Naive thymus-derived CD4-positive, alpha-beta T cell (primary cell): Measurements from ENCODE around the gene JUNB. TPM values are rescaled to one million over a fixed set of nuclear protein-coding genes. Genes with fewer than 3 reads are reported as not detected.

ENCODE experiments used
- ATAC-seq: fragments of 150-1000 bp; cut with Tn5 transposase; 2 replicates; pipeline ENCODE4 v1.10.0; 2021; ENCODE audit warnings: mild to moderate bottlenecking, moderate library complexity
- CTCF ChIA-PET: fragments of 350-600 bp; sonication (Branson Sonifier 250); formaldehyde crosslinking; loops from one replicate; lab custom pipeline; 2021; ENCODE audit warnings: antibody characterized with exemption; lab: Charles Lee
- POLR2A ChIA-PET: fragments of 350-600 bp; sonication (Branson Sonifier 250); formaldehyde crosslinking; loops from one replicate; lab custom pipeline; 2021; ENCODE audit warnings: antibody characterized with exemption, inconsistent platforms; lab: Charles Lee
- DNase-seq, 9 donors: peaks; one replicate each; pipeline versions ENCODE4 v3.0.0 to v3.0.0-alpha.2; 2020 to 2022; ENCODE audit warnings: mixed read lengths in 1 of 9
- H3K27ac ChIP-seq: one replicate; pipeline ENCODE4 v1.7.0; 2013; ENCODE audit warnings: mild to moderate bottlenecking, low read depth, low read length, moderate library complexity
- H3K27me3 ChIP-seq, 2 donors: one replicate each; pipeline ENCODE4 v1.7.0; 2013; ENCODE audit warnings: low read length in 2 of 2, mild to moderate bottlenecking in 2 of 2, moderate library complexity in 2 of 2; ENCODE audit not compliant: control insufficient read depth in 2 of 2, insufficient read depth in 2 of 2
- H3K36me3 ChIP-seq, 3 experiments: 1 replicate in 2 of 3; 2 replicates in 1 of 3; pipeline ENCODE4 v1.7.0; 2013; ENCODE audit warnings: low read length in 3 of 3, mild to moderate bottlenecking in 3 of 3, moderate library complexity in 1 of 3; ENCODE audit not compliant: insufficient read depth in 3 of 3, control insufficient read depth in 2 of 3
- H3K4me1 ChIP-seq, 2 donors: one replicate each; pipeline ENCODE4 v1.7.0; 2013; ENCODE audit warnings: low read length in 2 of 2, mild to moderate bottlenecking in 2 of 2, moderate library complexity in 1 of 2; ENCODE audit not compliant: control insufficient read depth in 2 of 2, insufficient read depth in 2 of 2
- H3K4me3 ChIP-seq: 2 replicates; pipeline ENCODE4 v1.7.0; 2013; ENCODE audit warnings: mild to moderate bottlenecking, low read length
- H3K9me3 ChIP-seq, 3 experiments: 1 replicate in 2 of 3; 2 replicates in 1 of 3; pipeline ENCODE4 v1.7.0; 2013; ENCODE audit warnings: low read length in 3 of 3; ENCODE audit not compliant: control insufficient read depth in 2 of 3
- H3K27ac Mint-ChIP-seq, 9 donors: one replicate each; pipeline ENCODE4 v1.8.0; 2020 to 2022; ENCODE audit warnings: mixed read lengths in 9 of 9, mild to moderate bottlenecking in 8 of 9, moderate library complexity in 5 of 9, inconsistent platforms in 2 of 9
- H3K27me3 Mint-ChIP-seq, 5 donors: one replicate each; pipeline ENCODE4 v1.8.0; 2021 to 2022; ENCODE audit warnings: mixed read lengths in 5 of 5, mild to moderate bottlenecking in 1 of 5
- H3K36me3 Mint-ChIP-seq, 5 donors: one replicate each; pipeline ENCODE4 v1.8.0; 2020 to 2022; ENCODE audit warnings: mixed read lengths in 5 of 5, mild to moderate bottlenecking in 3 of 5, inconsistent platforms in 1 of 5
- H3K4me1 Mint-ChIP-seq, 7 donors: one replicate each; pipeline ENCODE4 v1.8.0; 2020 to 2022; ENCODE audit warnings: mixed read lengths in 7 of 7, mild to moderate bottlenecking in 3 of 7, inconsistent platforms in 1 of 7
- H3K4me3 Mint-ChIP-seq, 10 donors: one replicate each; pipeline ENCODE4 v1.8.0; 2020 to 2022; ENCODE audit warnings: mild to moderate bottlenecking in 10 of 10, mixed read lengths in 10 of 10, moderate library complexity in 6 of 10, inconsistent platforms in 2 of 10
- H3K9me3 Mint-ChIP-seq, 11 donors: one replicate each; pipeline ENCODE4 v1.8.0; 2020 to 2022; ENCODE audit warnings: mixed read lengths in 11 of 11, mild to moderate bottlenecking in 4 of 11, inconsistent platforms in 1 of 11, moderate library complexity in 1 of 11
- intact Hi-C, 2 donors: fragments of 100-400 bp; cut with micrococcal nuclease; formaldehyde crosslinking; loops; one replicate each; pipeline ENCODE4 v1.15.1; 2023
- polyA plus RNA-seq, 2 donors: library from polyadenylated mRNA; unstranded; fragments of 300-500 nt; fragmentation: Illumina TruSeq; gene quantifications; one replicate each; pipeline ENCODE4 v1.2.3, GENCODE V29; 2021
- total RNA-seq, 6 experiments: library from RNA in 5 of 6; stranded (reverse) in 5 of 6; gene quantifications; 1 replicate in 5 of 6; 2 replicates in 1 of 6; pipeline ENCODE4 v1.2.3 and lab custom pipeline; 2021 to 2026

Gene JUNB
- total and polyA plus RNA-seq, 7 experiments from 2014 or later = 107 to 2,198 (median 690) TPM

DNA sequence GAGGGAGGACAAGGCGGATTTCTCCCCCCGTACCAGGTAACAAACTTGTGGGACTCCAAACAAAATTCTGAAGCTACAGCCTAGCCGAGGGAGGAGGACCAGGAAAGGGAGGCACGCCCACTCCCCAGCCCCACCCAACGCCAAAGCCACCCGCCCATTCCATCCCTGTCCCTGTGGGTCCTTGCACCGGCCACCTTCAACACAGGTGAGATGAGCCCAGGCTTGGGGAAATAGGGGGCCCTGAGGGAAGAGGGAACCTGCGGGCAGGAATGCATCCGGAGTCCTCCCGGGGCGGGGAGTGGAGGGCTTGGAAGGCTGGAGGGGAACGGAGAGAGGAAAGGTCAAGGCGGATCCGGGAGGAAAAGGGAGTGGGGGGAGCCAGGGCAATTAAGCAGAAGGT lies 39.7 kb upstream of the JUNB start, which contains the start of gene BEST2:
Gene BEST2, plus strand, starts transcription at position 157 of the 400 bp plus-strand sequence. CDS start 802 bp downstream, outside the sequence.
- CTCF ChIA-PET = no interaction called here

DNA sequence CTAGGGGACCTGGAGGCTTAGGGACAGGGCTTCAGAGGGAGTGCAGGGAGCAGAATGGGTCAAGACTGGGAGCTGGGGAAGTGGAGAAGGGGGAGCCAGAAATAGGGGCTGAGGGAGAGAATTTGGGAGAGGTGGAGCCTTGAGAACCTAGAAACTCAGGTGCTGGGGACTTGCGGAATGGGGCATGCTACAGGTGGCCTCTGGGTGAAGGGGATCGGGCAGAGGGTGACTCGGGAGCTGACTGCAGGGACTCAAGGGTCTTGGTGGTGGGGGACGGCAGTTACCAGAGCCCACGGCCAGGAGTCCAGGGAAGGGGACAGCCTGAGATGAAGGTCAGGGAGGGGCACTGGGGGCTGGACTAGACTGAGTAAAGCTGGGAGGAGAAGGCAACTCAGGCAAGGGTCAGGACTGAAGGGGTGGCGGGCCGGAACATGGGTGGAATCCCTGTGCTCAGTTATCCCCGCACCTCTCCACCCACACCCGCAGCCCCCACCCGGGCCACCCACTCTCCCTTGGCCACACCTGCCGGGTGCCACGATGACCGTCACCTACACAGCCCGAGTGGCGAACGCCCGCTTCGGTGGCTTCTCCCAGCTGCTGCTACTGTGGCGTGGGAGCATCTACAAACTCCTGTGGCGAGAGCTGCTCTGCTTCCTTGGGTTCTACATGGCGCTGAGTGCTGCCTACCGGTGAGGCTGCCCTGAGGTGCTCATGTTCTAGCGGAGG lies 39.1 kb upstream of the JUNB start:
- Histone ChIP-seq H3K4me3 (no peak overlapping the region), H3K27me3 (no peaks in the 10 kb centered on the region), H3K27ac (no peak overlapping the region), H3K9me3 (peaks cover 0 to 11% (median 0%) of the 10 kb centered on the region in 3 experiments), H3K4me1 (no peaks in the 10 kb centered on the region), H3K36me3 (peaks cover 0 to 12% (median 0%) of the 10 kb centered on the region in 3 experiments)
- Mint-ChIP-seq H3K27me3 (peaks cover 18 to 37% (median 25%) of the 10 kb centered on the region in 5 donors), H3K36me3 (peaks cover 11 to 12% (median 12%) of the 10 kb centered on the region in 5 donors), H3K9me3 (peaks cover 0 to 12% (median 6%) of the 10 kb centered on the region in 11 donors), H3K27ac (peak overlapping the region in 1 of 9 donors; percentile 25), H3K4me1 (peaks cover 0 to 13% (median 4%) of the 10 kb centered on the region in 7 donors), H3K4me3 (no peak overlapping the region)
- intact Hi-C loops = no loop called here
- CTCF ChIA-PET = interaction anchor here (0.6 to 1.1 kb wide), 3 partner anchors 10 to 46 kb away, joined by 3 to 5 read pairs (median 3); no protein-coding TSS in a partner anchor
- no peak for DNase-seq
- POLR2A ChIA-PET = no interaction called here
- no peak for ATAC-seq

More for the DNA sequence above, 39.7 kb upstream of the JUNB start, which contains the start of gene BEST2:
- Histone ChIP-seq H3K27me3 (no peaks in the 10 kb centered on the region), H3K27ac (no peak within 1 kb of the TSS), H3K9me3 (peaks cover 0 to 12% (median 0%) of the 10 kb centered on the region in 3 experiments), H3K4me1 (no peaks in the 10 kb centered on the region), H3K36me3 (peaks cover 0 to 18% (median 0%) of the 10 kb centered on the region in 3 experiments), H3K4me3 (no peak within 1 kb of the TSS)
- ATAC-seq (no peak), DNase-seq (no peak)
- Mint-ChIP-seq H3K4me1 (peaks cover 0 to 13% (median 4%) of the 10 kb centered on the region in 7 donors), H3K27ac (peak within 1 kb of the TSS in 2 of 9 donors; percentile 14 to 25), H3K36me3 (peaks cover 12 to 18% (median 13%) of the 10 kb centered on the region in 5 donors), H3K27me3 (peaks cover 18 to 37% (median 25%) of the 10 kb centered on the region in 5 donors), H3K9me3 (peaks cover 0 to 12% (median 6%) of the 10 kb centered on the region in 11 donors), H3K4me3 (no peak within 1 kb of the TSS)
- POLR2A ChIA-PET = no interaction called here
- intact Hi-C loops = no loop called here

DNA sequence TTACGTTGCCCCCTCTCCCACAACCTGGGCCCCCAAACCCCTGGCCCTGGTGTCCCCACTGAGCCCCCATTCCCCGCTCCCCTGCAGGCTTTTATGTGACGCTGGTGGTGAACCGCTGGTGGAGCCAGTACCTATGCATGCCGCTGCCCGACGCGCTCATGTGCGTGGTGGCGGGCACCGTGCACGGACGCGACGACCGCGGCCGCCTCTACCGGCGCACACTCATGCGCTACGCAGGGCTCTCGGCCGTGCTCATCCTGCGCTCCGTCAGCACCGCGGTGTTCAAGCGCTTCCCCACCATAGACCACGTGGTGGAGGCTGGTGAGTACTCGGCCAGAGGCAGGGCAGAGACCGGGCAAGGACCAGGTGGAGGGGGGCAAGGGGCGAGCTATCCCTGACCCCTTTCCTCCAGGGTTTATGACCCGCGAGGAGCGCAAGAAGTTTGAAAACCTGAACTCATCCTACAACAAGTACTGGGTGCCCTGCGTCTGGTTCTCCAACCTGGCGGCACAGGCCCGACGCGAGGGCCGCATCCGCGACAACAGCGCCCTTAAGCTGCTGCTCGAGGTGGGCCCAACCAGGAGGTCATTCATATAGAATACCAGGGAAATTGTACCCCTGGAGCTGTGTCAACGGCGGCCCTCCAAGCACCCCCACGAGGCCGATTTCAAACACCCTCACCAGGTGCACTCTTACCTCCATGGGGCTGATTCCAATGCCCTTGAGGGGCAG lies 36.7 kb upstream of the JUNB start:
- H3K4me1 ChIP-seq = peaks cover 0 to 7% of the 10 kb centered on the region in 2 donors
- no peak overlapping the region for H3K4me3 ChIP-seq
- DNase-seq (no peak), ATAC-seq (no peak)
- no peaks in the 10 kb centered on the region for H3K36me3 Mint-ChIP-seq
- H3K4me1 Mint-ChIP-seq = peaks cover 0 to 12% (median 8%) of the 10 kb centered on the region in 7 donors
- H3K9me3 Mint-ChIP-seq = no peaks in the 10 kb centered on the region
- H3K27ac Mint-ChIP-seq = no peak overlapping the region
- no peak overlapping the region for H3K4me3 Mint-ChIP-seq
- ChIA-PET CTCF (interaction anchor here (2.6 kb wide), 1 partner anchor 37 kb away, joined by 10 read pairs; no protein-coding TSS in a partner anchor), POLR2A (interaction anchor here (1.0 to 1.3 kb wide), 2 partner anchors 8 to 41 kb away, joined by 3 read pairs; no protein-coding TSS in a partner anchor)
- H3K27me3 Mint-ChIP-seq = peaks cover 18 to 39% (median 26%) of the 10 kb centered on the region in 5 donors
- H3K27ac ChIP-seq = no peak overlapping the region
- no peaks in the 10 kb centered on the region for H3K9me3 ChIP-seq
- intact Hi-C loops = no loop called here
- H3K36me3 ChIP-seq = no peaks in the 10 kb centered on the region
- H3K27me3 ChIP-seq = no peaks in the 10 kb centered on the region

DNA sequence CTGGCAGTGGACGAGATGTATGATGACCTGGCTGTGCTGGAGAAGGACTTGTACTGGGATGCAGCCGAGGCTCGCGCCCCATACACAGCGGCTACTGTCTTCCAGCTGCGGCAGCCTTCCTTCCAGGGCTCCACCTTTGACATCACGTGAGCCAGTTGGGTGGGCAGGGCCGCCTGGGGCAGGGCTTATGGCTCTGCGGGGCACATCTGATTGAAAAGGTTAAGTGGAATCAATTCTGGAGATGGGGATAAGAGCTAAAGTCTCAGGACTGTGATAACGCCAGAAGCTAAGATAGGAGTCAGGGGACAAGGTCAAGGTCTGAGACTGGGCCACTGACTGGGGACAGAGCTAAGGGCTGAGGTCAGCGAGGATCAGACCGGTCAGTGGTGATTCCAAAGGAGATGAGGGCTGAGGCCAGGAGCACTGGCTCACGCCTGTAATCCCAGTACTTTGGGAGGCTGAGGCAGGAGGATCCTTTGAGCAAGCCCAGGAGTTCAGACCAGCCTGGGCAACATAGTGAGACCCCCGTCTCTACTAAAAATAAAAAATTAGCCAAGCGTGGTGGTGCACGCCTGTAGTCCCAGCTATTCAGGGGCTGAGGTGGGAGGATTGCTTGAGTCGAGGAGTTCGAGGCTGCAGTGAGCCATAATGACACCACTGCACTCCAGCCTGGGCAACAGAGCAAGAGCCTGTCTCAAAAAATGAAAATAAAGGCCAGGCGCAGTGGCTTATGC lies 35.0 kb upstream of the JUNB start:
- intact Hi-C loops = loop anchor here in 1 of 2 donors (2.0 kb wide), 1 partner anchor 24 kb away; no protein-coding TSS in a partner anchor
- peaks cover 10 to 25% (median 14%) of the 10 kb centered on the region in 5 donors for H3K27me3 Mint-ChIP-seq
- H3K9me3 Mint-ChIP-seq = no peaks in the 10 kb centered on the region
- H3K27me3 ChIP-seq = no peaks in the 10 kb centered on the region
- H3K4me1 Mint-ChIP-seq = peaks cover 0 to 9% (median 8%) of the 10 kb centered on the region in 7 donors
- no peaks in the 10 kb centered on the region for H3K36me3 ChIP-seq
- peaks cover 0 to 7% of the 10 kb centered on the region in 2 donors for H3K4me1 ChIP-seq
- no peaks in the 10 kb centered on the region for H3K36me3 Mint-ChIP-seq
- DNase-seq = no peak
- H3K27ac ChIP-seq = no peak overlapping the region
- no peak overlapping the region for H3K27ac Mint-ChIP-seq
- H3K4me3 ChIP-seq = no peak overlapping the region
- ATAC-seq = no peak
- ChIA-PET POLR2A (interaction anchor here (0.6 kb wide), 1 partner anchor 36 kb away, joined by 3 read pairs; no protein-coding TSS in a partner anchor), CTCF (interaction anchor here (0.6 to 5.1 kb wide), 6 partner anchors 9 to 91 kb away, joined by 3 to 39 read pairs (median 5); no protein-coding TSS in a partner anchor)
- H3K9me3 ChIP-seq = no peaks in the 10 kb centered on the region
- H3K4me3 Mint-ChIP-seq = peak overlapping the region in 3 of 10 donors; percentile 6 to 27 (median 24)

DNA sequence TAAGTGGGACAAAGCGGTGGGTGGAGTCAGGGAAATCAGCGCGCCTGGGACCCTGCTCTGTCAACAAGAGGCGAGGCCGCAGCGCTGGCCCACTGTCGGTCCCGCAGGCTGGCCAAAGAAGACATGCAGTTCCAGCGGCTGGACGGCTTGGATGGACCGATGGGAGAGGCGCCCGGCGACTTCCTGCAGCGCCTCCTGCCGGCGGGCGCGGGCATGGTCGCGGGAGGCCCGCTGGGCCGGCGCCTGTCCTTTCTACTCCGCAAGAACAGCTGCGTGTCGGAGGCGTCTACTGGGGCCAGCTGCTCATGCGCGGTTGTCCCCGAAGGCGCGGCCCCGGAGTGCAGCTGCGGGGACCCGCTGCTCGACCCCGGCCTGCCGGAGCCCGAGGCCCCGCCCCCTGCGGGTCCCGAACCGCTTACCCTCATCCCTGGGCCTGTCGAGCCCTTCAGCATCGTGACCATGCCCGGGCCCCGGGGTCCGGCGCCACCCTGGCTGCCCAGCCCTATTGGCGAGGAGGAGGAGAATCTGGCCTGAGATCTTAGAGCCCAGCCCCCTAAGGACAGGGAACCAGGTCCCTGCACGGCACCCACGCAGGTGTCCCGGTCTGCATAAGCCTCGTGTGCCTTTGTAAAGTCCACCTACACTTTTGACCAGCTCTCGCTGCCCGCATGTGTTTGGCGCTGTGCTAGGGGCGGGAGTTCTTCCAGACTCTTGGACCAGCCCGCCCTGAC lies 33.6 kb upstream of the JUNB start:
- no peaks in the 10 kb centered on the region for H3K36me3 Mint-ChIP-seq
- peak overlapping the region in 8 of 10 donors; percentile 13 to 64 (median 46) for H3K4me3 Mint-ChIP-seq
- Histone ChIP-seq H3K9me3 (no peaks in the 10 kb centered on the region), H3K36me3 (no peaks in the 10 kb centered on the region), H3K4me3 (peak overlapping the region; percentile 27), H3K27me3 (no peaks in the 10 kb centered on the region), H3K4me1 (peaks cover 0 to 7% of the 10 kb centered on the region in 2 donors), H3K27ac (no peak overlapping the region)
- ChIA-PET CTCF (interaction anchor here (0.6 to 5.1 kb wide), 14 partner anchors 8 to 144 kb away, joined by 3 to 41 read pairs (median 5); partner anchors contain the start of gene RNASEH2A), POLR2A (interaction anchor here (0.7 to 1.0 kb wide), 2 partner anchors 24 to 40 kb away, joined by 3 read pairs; no protein-coding TSS in a partner anchor)
- DNase-seq = peak in 8 of 9 donors; percentile 40 to 84 (median 57)
- peaks cover 10 to 20% (median 11%) of the 10 kb centered on the region in 5 donors for H3K27me3 Mint-ChIP-seq
- H3K27ac Mint-ChIP-seq = no peak overlapping the region
- H3K4me1 Mint-ChIP-seq = peaks cover 0 to 10% (median 8%) of the 10 kb centered on the region in 7 donors
- ATAC-seq = peak; percentile 87
- no peaks in the 10 kb centered on the region for H3K9me3 Mint-ChIP-seq
- intact Hi-C loops = loop anchor here (1.0 to 2.0 kb wide), 3 partner anchors 25 to 193 kb away; no protein-coding TSS in a partner anchor
